RWPE1 (cell line): ENCODE measurements around the gene MAP2K4.

ENCODE experiments used
- CTCF ChIA-PET: fragments of 350-600 bp; sonication (Branson Sonifier 250); formaldehyde crosslinking; extraction: SDS; loops from one replicate; lab custom pipeline; 2021; lab: Yijun Ruan, JAX
- POLR2A ChIA-PET: fragments of 400-600 bp; formaldehyde crosslinking; extraction: SDS; loops from one replicate; lab custom pipeline; 2020; ENCODE audit warnings: antibody characterized with exemption; ENCODE audit not compliant: low non-redundant PET; lab: Yijun Ruan, JAX
- DNase-seq: peaks from one replicate; pipeline ENCODE4 v3.0.0; 2012; ENCODE audit warnings: low spot score
- H3K27ac ChIP-seq: fragments of 450-650 bp; 2 replicates; pipeline ENCODE4 v1.5.1; 2017
- TF ChIP-seq, protein P1 (sequence below): fragments of 450-650 bp; conservative IDR thresholded peaks from 2 replicates; pipeline ENCODE4 v1.5.1; 2017; ENCODE audit warnings: low read depth, mild to moderate bottlenecking

The MAP2K4 gene

DNA sequence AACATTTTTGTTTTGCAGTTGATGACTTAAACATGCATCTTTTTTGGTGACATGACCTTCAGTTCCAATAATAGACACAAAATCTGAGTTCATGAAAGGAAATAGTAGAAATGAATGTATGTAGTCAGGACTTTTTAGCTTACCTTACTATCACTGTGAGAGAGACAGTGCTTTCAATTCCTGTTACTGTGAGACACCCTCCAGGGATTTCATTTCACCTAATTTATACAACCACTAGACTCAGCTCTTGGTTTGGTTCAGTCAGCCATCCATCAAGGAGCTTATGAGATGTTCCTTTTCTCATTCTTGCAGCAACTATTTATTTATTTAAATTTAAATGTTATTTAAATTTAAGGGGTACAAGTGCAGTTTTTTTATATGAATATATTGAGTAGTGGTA lies 77.9 kb downstream of the MAP2K4 start:
- ChIA-PET CTCF (no interaction called here), POLR2A (no interaction called here)
- TF ChIP-seq, protein P1, sequence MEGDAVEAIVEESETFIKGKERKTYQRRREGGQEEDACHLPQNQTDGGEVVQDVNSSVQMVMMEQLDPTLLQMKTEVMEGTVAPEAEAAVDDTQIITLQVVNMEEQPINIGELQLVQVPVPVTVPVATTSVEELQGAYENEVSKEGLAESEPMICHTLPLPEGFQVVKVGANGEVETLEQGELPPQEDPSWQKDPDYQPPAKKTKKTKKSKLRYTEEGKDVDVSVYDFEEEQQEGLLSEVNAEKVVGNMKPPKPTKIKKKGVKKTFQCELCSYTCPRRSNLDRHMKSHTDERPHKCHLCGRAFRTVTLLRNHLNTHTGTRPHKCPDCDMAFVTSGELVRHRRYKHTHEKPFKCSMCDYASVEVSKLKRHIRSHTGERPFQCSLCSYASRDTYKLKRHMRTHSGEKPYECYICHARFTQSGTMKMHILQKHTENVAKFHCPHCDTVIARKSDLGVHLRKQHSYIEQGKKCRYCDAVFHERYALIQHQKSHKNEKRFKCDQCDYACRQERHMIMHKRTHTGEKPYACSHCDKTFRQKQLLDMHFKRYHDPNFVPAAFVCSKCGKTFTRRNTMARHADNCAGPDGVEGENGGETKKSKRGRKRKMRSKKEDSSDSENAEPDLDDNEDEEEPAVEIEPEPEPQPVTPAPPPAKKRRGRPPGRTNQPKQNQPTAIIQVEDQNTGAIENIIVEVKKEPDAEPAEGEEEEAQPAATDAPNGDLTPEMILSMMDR: no peak

GRCh38 chr17:12099412-12099811 lies 78.7 kb downstream of the MAP2K4 start:
- CTCF ChIA-PET: no interaction called here
- POLR2A ChIA-PET: no interaction called here
- DNase-seq: no peak
- H3K27ac ChIP-seq: no peak overlapping the region
- TF ChIP-seq, protein P1: no peak

More for the DNA sequence above, 77.9 kb downstream of the MAP2K4 start:
- H3K27ac ChIP-seq: no peak overlapping the region
- no peak for DNase-seq

DNA sequence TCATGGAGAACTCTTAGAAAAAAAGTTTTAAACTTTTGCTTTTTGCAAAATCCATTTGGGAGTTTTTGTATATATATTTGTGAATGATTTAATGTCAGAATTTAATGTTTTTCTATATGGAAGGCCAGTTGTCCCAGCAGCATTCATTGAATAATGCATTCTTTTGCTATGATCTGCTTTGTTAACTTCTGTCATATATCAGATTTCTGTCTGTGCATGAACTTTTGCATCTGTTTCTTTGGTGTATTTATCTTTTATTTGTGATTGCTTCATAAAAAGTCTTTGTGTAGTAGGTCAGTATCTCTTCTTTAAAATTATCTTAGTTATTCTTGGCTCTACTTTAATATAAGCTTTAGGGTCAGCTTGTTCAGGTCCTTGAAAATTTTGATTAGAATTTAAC lies 84.2 kb downstream of the MAP2K4 start:
- TF ChIP-seq, protein P1: no peak
- H3K27ac ChIP-seq: no peak overlapping the region
- ChIA-PET POLR2A (interaction anchor here (0.5 kb wide), 1 partner anchor 84 kb away, joined by 3 read pairs; the partner anchor contains the start of gene MAP2K4), CTCF (interaction anchor here (0.6 kb wide), 1 partner anchor 1080 kb away, joined by 3 read pairs; no protein-coding TSS in a partner anchor)
- DNase-seq: no peak

DNA sequence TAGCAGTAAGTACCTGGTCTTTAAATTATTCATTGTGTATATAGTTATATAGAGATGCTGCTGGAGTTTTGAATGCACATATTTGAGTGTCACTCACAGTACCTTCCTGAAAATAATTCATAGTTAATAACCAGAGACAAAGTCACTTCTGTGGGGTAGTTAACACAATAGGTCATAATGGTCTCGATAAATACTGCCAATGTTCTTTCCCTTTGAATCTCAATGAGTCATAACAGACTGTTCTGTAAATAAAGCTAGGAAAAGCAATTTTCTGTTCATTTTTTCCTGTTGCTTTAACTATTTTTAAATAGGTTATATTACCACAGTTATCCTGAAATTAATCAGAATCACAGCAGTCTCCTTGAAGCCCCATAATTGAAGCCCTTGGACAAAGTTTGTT lies 87.2 kb downstream of the MAP2K4 start:
- ChIA-PET POLR2A (no interaction called here), CTCF (interaction anchor here (0.8 kb wide), 1 partner anchor 28 kb away, joined by 3 read pairs; no protein-coding TSS in a partner anchor)
- no peak overlapping the region for H3K27ac ChIP-seq
- DNase-seq: peak; percentile 11
- TF ChIP-seq, protein P1: no peak

GRCh38 chr17:12110906-12111305 lies 90.2 kb downstream of the MAP2K4 start:
- ChIA-PET POLR2A (no interaction called here), CTCF (no interaction called here)
- H3K27ac ChIP-seq: no peak overlapping the region
- DNase-seq: no peak
- TF ChIP-seq, protein P1: no peak

DNA sequence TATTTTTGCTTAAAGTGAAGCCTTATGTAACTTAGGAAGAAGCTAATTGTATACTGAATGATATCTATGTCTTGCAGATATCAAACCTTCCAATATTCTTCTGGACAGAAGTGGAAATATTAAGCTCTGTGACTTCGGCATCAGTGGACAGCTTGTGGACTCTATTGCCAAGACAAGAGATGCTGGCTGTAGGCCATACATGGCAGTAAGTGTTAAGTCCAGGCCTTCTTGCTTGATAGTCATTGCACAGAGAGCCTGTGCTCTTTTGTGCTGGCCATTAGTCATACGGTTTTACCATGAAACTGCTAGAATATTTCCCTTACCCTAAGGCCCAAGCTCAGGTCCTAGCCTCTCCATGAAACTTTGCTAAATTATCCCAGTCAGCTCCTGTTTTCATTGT lies 92.5 kb downstream of the MAP2K4 start:
- H3K27ac ChIP-seq: no peak overlapping the region
- POLR2A ChIA-PET: no interaction called here
- TF ChIP-seq, protein P1: no peak
- no peak for DNase-seq
- CTCF ChIA-PET: interaction anchor here (0.6 kb wide), 1 partner anchor 899 kb away, joined by 3 read pairs; no protein-coding TSS in a partner anchor
